Skeletal muscle satellite cell (primary cell): Measurements from ENCODE around the gene KRTAP10-5.

Experiments used
- H3K27me3 ChIP-seq: 2 replicates; pipeline ENCODE4 v1.7.0; 2013; ENCODE audit warnings: low read length; ENCODE audit not compliant: control insufficient read depth, insufficient read depth
- H3K36me3 ChIP-seq: 2 replicates; pipeline ENCODE4 v1.7.0; 2013; ENCODE audit warnings: mild to moderate bottlenecking, control low read depth, low read length; ENCODE audit not compliant: insufficient read depth
- H3K4me1 ChIP-seq: 2 replicates; pipeline ENCODE4 v1.7.0; 2013; ENCODE audit warnings: low read length; ENCODE audit not compliant: control insufficient read depth, insufficient read depth
- H3K4me2 ChIP-seq: 2 replicates; pipeline ENCODE4 v1.7.0; 2013; ENCODE audit warnings: mild to moderate bottlenecking, low read length
- H3K4me3 ChIP-seq: 2 replicates; pipeline ENCODE4 v1.7.0; 2013; ENCODE audit warnings: low read length
- H3K9ac ChIP-seq: 2 replicates; pipeline ENCODE4 v1.7.0; 2013; ENCODE audit warnings: mild to moderate bottlenecking, low read depth, low read length, moderate library complexity
- H3K9me3 ChIP-seq: replicated peaks from 2 replicates; pipeline ENCODE4 v1.7.0; 2013; ENCODE audit warnings: mild to moderate bottlenecking, control low read depth, low read length

KRTAP10-5 gene

GRCh38 chr21:44537930-44538911 is 42.2 kb downstream of the KRTAP10-5 start:
- Histone ChIP-seq H3K4me1 (no peaks in the 10 kb centered on the region), H3K4me3 (no peak overlapping the region), H3K4me2 (no peak overlapping the region), H3K9me3 (no peaks in the 10 kb centered on the region), H3K9ac (no peak overlapping the region), H3K27me3 (peaks cover 34% of the 10 kb centered on the region), H3K36me3 (no peaks in the 10 kb centered on the region)

GRCh38 chr21:44535963-44536362 is 44.4 kb downstream of the KRTAP10-5 start:
- Histone ChIP-seq H3K9me3 (no peaks in the 10 kb centered on the region), H3K4me3 (no peak overlapping the region), H3K27me3 (peaks cover 30% of the 10 kb centered on the region)

DNA sequence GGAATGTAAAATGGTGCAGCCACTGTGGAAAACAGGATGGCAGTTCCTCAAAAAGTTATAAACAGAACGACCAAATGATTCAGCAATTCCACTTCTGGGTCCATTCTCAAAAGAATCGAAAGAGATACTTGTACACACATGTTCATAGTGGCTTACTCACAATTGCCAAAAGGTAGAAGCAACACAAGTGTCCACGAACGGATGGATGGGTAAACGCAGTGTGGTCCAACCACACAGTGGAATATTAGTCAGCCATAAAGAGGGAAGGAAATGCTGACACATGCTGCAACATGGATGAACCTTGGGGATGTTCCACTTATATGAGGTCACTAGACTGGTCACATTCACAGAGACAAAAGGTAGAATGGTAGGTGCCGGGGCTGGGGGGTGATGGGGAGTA is 45.7 kb downstream of the KRTAP10-5 start:
- H3K4me1 ChIP-seq: no peaks in the 10 kb centered on the region
- H3K36me3 ChIP-seq: no peaks in the 10 kb centered on the region
- no peaks in the 10 kb centered on the region for H3K9me3 ChIP-seq
- no peak overlapping the region for H3K9ac ChIP-seq
- no peak overlapping the region for H3K4me2 ChIP-seq
- no peak overlapping the region for H3K4me3 ChIP-seq
- H3K27me3 ChIP-seq: peaks cover 25% of the 10 kb centered on the region

More at GRCh38 chr21:44535963-44536362, 44.4 kb downstream of the KRTAP10-5 start:
- Histone ChIP-seq H3K9ac (no peak overlapping the region), H3K4me1 (no peaks in the 10 kb centered on the region), H3K36me3 (no peaks in the 10 kb centered on the region), H3K4me2 (no peak overlapping the region)

- no peak overlapping the region for H3K4me2 ChIP-seq
- no peak overlapping the region for H3K4me3 ChIP-seq
- H3K27me3 ChIP-seq: peaks cover 20% of the 10 kb centered on the region
- H3K4me1 ChIP-seq: no peaks in the 10 kb centered on the region
- H3K9me3 ChIP-seq: no peaks in the 10 kb centered on the region
- H3K36me3 ChIP-seq: no peaks in the 10 kb centered on the region
- no peak overlapping the region for H3K9ac ChIP-seq
These were observed 46.3 kb downstream of the KRTAP10-5 start for GRCh38 chr21:44533891-44534627.

DNA sequence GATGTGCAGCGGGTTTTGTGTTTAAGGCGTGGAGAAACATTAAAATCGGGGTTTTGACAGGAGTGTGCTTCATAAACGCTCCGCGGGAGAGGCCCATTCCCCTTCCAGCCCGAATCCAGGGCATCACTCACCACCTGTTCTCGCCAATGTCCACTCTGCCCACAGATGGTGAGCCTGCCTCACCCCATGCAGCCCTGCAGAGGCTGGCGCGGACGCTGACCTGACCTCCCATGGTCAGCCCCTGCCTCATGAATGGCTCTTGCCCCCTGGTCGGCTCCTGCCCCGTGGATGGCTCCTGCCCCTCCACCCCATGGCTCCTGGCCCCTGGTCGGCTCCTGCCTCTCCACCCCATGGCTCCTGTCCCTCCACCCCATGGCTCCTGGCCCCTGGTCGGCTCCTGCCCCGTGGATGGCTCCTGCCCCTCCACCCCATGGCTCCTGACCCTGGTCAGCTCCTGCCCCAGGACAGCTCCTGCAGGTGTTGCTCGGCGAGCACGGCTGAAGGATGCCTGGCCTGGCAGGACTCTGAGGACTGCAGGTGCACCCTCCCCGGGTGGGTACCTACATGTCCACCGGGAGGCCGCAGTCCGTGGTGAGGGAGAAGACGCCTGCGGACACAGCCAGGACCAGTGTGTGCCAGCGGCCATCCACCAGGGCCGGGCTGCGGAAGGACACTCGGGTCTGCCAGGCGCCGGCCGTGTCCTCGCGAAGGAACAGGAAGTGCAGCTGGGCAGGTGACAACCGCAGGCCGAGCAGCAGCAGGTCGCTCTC is 47.1 kb downstream of the KRTAP10-5 start:
- H3K9ac ChIP-seq: no peak overlapping the region
- no peak overlapping the region for H3K4me3 ChIP-seq
- peaks cover 20% of the 10 kb centered on the region for H3K27me3 ChIP-seq
- no peaks in the 10 kb centered on the region for H3K4me1 ChIP-seq
- no peak overlapping the region for H3K4me2 ChIP-seq
- no peaks in the 10 kb centered on the region for H3K36me3 ChIP-seq
- no peaks in the 10 kb centered on the region for H3K9me3 ChIP-seq

DNA sequence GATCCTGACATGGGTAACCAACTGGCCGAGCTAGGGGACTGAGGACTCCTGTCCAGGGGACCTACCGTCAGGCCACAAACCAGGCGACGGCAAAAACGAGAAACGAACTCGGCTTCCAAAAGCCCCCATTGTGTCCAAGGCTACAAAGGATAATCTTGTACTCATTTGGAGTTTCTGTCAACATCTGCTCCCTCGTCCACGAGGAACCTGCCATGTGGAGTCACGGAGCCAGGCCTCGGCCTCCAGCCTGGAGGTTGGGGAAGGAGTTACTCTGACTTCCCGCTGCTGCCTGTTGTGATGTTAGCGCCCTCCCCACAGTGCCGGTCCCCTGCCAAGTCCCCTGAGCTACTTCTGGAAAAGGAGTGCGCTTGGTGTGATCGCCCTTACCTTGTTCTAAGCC is 47.7 kb downstream of the KRTAP10-5 start:
- Histone ChIP-seq H3K36me3 (no peaks in the 10 kb centered on the region), H3K4me2 (no peak overlapping the region), H3K9ac (no peak overlapping the region), H3K4me3 (no peak overlapping the region), H3K9me3 (no peaks in the 10 kb centered on the region), H3K4me1 (no peaks in the 10 kb centered on the region), H3K27me3 (peaks cover 17% of the 10 kb centered on the region)

DNA sequence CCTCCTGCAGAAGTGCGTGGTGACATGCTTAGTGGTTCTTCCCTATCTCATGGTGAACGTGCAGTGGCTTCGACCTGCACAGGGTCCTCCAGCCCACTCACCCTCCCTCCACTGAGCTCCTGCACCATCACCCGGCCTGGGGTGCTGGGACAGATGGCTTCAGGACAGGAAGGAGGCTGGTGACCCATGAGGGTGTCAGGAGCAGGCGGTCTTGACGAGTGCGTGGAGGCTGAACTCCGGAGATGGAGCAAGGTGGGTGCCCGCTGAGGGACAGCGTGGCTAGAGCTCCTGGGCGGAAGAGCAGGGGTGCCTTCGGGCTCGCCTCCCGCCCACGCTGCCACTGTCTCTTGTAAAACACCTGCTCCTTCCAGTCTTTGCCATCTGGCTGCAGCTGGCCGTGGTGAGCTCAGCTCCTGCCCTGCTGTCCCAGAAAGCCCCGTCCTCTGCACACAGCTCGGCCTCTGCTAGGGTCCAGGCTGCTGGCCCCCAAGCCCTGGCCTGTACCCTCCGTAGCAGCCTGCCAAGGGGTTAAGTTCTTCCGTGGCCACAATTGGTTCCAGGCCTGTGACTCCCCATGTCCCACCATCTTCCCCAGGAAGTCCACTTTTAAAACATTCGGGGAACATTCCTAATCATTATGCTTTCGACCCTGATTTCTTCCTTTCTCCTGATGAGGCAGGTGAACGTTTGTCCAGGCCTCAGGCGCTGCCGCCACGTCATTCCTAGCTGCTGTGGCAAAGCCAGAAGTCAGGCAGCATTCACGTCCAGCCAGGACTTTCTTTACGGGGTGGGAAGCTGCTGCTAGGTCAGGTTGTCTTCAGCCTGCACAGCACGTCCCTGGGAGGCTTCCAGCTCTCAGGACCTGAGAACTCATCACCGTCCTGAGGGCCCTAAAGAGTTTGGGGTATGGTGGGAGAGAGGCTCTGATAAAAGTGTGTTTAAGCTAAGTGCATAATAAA is 48.5 kb downstream of the KRTAP10-5 start:
- no peaks in the 10 kb centered on the region for H3K9me3 ChIP-seq
- no peaks in the 10 kb centered on the region for H3K4me1 ChIP-seq
- no peak overlapping the region for H3K4me2 ChIP-seq
- no peak overlapping the region for H3K9ac ChIP-seq
- peaks cover 9% of the 10 kb centered on the region for H3K27me3 ChIP-seq
- no peaks in the 10 kb centered on the region for H3K36me3 ChIP-seq
- no peak overlapping the region for H3K4me3 ChIP-seq

- Histone ChIP-seq H3K36me3 (no peaks in the 10 kb centered on the region), H3K27me3 (peaks cover 9% of the 10 kb centered on the region), H3K9me3 (no peaks in the 10 kb centered on the region), H3K4me3 (no peak overlapping the region), H3K9ac (no peak overlapping the region), H3K4me2 (no peak overlapping the region), H3K4me1 (no peaks in the 10 kb centered on the region)
These were observed 49.4 kb downstream of the KRTAP10-5 start for GRCh38 chr21:44530903-44531605.

DNA sequence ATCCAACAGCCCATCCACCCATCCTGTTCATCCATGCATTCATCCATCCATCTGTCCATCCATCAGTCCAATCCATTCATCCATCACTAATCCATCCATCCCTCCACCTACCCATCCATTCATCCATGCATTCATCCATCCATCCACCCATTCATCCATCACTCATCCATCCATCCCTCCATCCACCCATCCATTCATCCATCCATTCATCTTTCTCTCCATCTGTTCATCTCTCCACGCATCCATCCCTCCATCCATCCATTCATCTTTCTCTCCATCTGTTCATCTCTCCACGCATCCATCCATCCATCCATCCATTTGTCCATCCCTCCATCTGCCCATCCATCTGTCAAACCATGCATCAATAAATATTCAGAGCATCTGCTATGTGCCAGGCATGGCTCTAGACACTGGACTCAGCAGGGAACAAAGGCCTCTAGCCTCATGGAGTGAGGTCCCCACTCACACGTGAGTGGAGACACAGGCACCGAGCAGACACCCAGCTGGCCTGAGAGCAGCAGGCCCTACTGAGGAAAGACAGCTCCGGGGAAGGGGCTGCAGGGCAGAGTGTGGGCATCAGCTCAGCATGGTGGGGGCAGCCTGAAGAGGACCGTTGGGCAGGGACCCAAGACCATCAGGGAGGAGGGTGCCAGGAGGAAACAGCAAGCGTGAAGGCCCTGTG is 50.0 kb downstream of the KRTAP10-5 start:
- peaks cover 7% of the 10 kb centered on the region for H3K27me3 ChIP-seq
- no peak overlapping the region for H3K4me3 ChIP-seq
- no peak overlapping the region for H3K4me2 ChIP-seq
- no peaks in the 10 kb centered on the region for H3K4me1 ChIP-seq
- H3K9me3 ChIP-seq: no peaks in the 10 kb centered on the region
- H3K9ac ChIP-seq: no peak overlapping the region
- no peaks in the 10 kb centered on the region for H3K36me3 ChIP-seq
